Mesothelial cell of epicardium (in vitro differentiated cells): ENCODE measurements around the gene MTUS2. TPM values are rescaled to one million over a fixed set of nuclear protein-coding genes. Genes with fewer than 3 reads are reported as not detected.

Experiments used
- DNase-seq, 2 experiments: peaks; one replicate each; pipeline ENCODE4 v3.0.0; 2021; ENCODE audit warnings: low spot score in 2 of 2; ENCODE audit not compliant: unreplicated experiment in 2 of 2
- H3K27ac Mint-ChIP-seq: 2 replicates; pipeline ENCODE4 v1.8.0; 2021; ENCODE audit warnings: mixed read lengths
- H3K27me3 Mint-ChIP-seq: 2 replicates; pipeline ENCODE4 v1.8.0; 2021; ENCODE audit warnings: low read depth, mixed read lengths
- H3K36me3 Mint-ChIP-seq: 2 replicates; pipeline ENCODE4 v1.8.0; 2021; ENCODE audit warnings: mixed read lengths
- H3K4me1 Mint-ChIP-seq: 2 replicates; pipeline ENCODE4 v1.8.0; 2021; ENCODE audit warnings: mixed read lengths
- H3K4me3 Mint-ChIP-seq: 2 replicates; pipeline ENCODE4 v1.8.0; 2021; ENCODE audit warnings: mild to moderate bottlenecking, moderate library complexity, mixed read lengths
- H3K9me3 Mint-ChIP-seq: 2 replicates; pipeline ENCODE4 v1.8.0; 2021; ENCODE audit warnings: mixed read lengths
- total RNA-seq: library from RNA; stranded (reverse); gene quantifications from 3 replicates; pipeline ENCODE4 v1.2.1, GENCODE V29; 2021
- TF ChIP-seq, protein P1 (sequence below): fragments of 200-600 bp; sonication (generic); IDR thresholded peaks from one replicate; pipeline ENCODE4 v1.5.0; 2021; ENCODE audit warnings: antibody characterized with exemption; ENCODE audit not compliant: unreplicated experiment

The MTUS2 gene
- total RNA-seq, 1 donor from 2014 or later, result 1.4 TPM

- DNase-seq, result no peak
- Mint-ChIP-seq H3K9me3 (peaks cover 59% of the 10 kb centered on the region), H3K36me3 (no peaks in the 10 kb centered on the region), H3K4me1 (no peaks in the 10 kb centered on the region), H3K27me3 (peaks cover 4% of the 10 kb centered on the region), H3K4me3 (no peak overlapping the region), H3K27ac (no peak overlapping the region)
- TF ChIP-seq, protein P1, sequence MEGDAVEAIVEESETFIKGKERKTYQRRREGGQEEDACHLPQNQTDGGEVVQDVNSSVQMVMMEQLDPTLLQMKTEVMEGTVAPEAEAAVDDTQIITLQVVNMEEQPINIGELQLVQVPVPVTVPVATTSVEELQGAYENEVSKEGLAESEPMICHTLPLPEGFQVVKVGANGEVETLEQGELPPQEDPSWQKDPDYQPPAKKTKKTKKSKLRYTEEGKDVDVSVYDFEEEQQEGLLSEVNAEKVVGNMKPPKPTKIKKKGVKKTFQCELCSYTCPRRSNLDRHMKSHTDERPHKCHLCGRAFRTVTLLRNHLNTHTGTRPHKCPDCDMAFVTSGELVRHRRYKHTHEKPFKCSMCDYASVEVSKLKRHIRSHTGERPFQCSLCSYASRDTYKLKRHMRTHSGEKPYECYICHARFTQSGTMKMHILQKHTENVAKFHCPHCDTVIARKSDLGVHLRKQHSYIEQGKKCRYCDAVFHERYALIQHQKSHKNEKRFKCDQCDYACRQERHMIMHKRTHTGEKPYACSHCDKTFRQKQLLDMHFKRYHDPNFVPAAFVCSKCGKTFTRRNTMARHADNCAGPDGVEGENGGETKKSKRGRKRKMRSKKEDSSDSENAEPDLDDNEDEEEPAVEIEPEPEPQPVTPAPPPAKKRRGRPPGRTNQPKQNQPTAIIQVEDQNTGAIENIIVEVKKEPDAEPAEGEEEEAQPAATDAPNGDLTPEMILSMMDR, result no peak
Observed at GRCh38 chr13:28877408-28877807, 57.3 kb downstream of the MTUS2 start.

- no peak overlapping the region for H3K27ac Mint-ChIP-seq
- no peak overlapping the region for H3K4me3 Mint-ChIP-seq
- H3K36me3 Mint-ChIP-seq, result no peaks in the 10 kb centered on the region
- TF ChIP-seq, protein P1, result no peak
- no peaks in the 10 kb centered on the region for H3K4me1 Mint-ChIP-seq
- peaks cover 10% of the 10 kb centered on the region for H3K9me3 Mint-ChIP-seq
- DNase-seq, result no peak
- peaks cover 8% of the 10 kb centered on the region for H3K27me3 Mint-ChIP-seq
Observed at GRCh38 chr13:28885181-28885580, 65.0 kb downstream of the MTUS2 start.

DNA sequence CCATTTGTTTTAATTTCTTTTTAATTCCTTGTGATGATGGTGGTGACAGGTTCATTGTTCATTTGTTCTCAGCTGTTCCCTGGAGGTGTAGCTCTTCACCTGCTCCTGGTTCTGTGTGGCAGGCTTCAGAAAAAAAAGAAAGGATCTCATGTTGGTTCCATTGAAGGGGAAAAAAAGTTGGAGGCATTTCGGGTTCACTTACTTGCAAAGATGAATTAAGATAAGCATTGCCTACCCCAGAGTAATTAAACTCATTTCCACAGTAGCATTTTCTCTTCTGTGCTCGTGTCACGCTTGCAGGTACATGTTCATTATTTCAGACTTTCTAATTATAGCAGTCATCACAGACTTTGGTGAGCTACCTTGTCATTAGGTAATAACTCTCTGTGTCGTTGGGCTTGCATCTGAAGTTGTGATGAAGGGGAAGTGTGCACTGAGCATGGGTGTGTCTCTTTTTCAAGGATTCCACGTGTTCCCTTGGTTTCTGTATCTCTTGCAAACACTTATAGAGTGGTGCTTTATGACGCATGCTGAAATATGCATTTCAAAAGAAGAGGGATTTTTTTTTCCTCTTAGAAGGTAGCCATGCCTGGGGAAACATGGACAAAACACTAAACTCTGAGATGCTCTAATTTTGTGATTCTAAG, 69.1 kb downstream of the MTUS2 start:
- H3K27me3 Mint-ChIP-seq, result peaks cover 12% of the 10 kb centered on the region
- no peak for DNase-seq
- H3K27ac Mint-ChIP-seq, result no peak overlapping the region
- TF ChIP-seq, protein P1, result no peak
- no peaks in the 10 kb centered on the region for H3K4me1 Mint-ChIP-seq
- peaks cover 13% of the 10 kb centered on the region for H3K9me3 Mint-ChIP-seq
- no peak overlapping the region for H3K4me3 Mint-ChIP-seq
- H3K36me3 Mint-ChIP-seq, result no peaks in the 10 kb centered on the region

GRCh38 chr13:28890712-28891111, 70.6 kb downstream of the MTUS2 start:
- Mint-ChIP-seq H3K27me3 (peaks cover 10% of the 10 kb centered on the region), H3K27ac (no peak overlapping the region), H3K9me3 (peaks cover 24% of the 10 kb centered on the region), H3K4me1 (no peaks in the 10 kb centered on the region), H3K36me3 (no peaks in the 10 kb centered on the region), H3K4me3 (no peak overlapping the region)
- TF ChIP-seq, protein P1, result no peak
- no peak for DNase-seq

DNA sequence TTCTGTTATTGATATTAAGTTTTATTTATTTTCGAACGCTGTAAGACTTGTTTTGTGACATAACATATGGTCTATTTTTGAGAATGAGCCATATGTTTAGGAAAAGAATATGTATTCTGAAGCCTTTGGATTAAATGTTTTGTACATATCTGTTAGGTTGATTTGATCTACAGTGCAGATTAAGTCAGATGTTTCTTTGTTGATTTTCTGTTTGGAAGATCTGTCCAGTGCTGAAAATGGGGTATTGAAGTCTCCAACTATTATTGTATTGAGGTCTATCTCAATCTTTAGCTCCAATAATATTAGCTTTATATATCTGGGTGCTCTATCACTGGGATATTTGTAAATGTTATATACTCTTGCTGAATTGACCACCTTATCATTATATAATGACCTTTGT, 97.9 kb downstream of the MTUS2 start:
- H3K4me1 Mint-ChIP-seq, result no peaks in the 10 kb centered on the region
- TF ChIP-seq, protein P1, result no peak
- no peak for DNase-seq
- H3K9me3 Mint-ChIP-seq, result peaks cover 85% of the 10 kb centered on the region
- H3K36me3 Mint-ChIP-seq, result no peaks in the 10 kb centered on the region
- H3K27me3 Mint-ChIP-seq, result no peaks in the 10 kb centered on the region
- no peak overlapping the region for H3K27ac Mint-ChIP-seq
- H3K4me3 Mint-ChIP-seq, result no peak overlapping the region
